ENCODE measurements around the gene SLC49A3. TPM values are rescaled to one million over a fixed set of nuclear protein-coding genes. Genes with fewer than 3 reads are reported as not detected.

SLC49A3 gene
- total RNA-seq, 1 donor: 3.9 TPM

GRCh38 chr4:633406-633805 is 55.5 kb downstream of the SLC49A3 start:
- no peak for TF ChIP-seq CTCF (IDR thresholded peaks at IDR 0.05; ENCODE audit: insufficient read depth, low read depth, low read length)
- DNase-seq (ENCODE audit: low read depth): no peak

GRCh38 chr4:632926-633325 is 56.0 kb downstream of the SLC49A3 start:
- no peak for TF ChIP-seq CTCF (IDR thresholded peaks at IDR 0.05; ENCODE audit: insufficient read depth, low read depth, low read length)
- H3K4me3 ChIP-seq (ENCODE audit: low read depth, low read length): no peak overlapping the region
- DNase-seq (ENCODE audit: low read depth): no peak

More at GRCh38 chr4:633406-633805, 55.5 kb downstream of the SLC49A3 start:
- H3K4me3 ChIP-seq (ENCODE audit: low read depth, low read length): no peak overlapping the region

- no peak overlapping the region for H3K4me3 ChIP-seq (ENCODE audit: low read depth, low read length)
- DNase-seq (ENCODE audit: low read depth): no peak
- no peak for TF ChIP-seq CTCF (IDR thresholded peaks at IDR 0.05; ENCODE audit: insufficient read depth, low read depth, low read length)
These were observed 56.7 kb downstream of the SLC49A3 start for GRCh38 chr4:632196-632790.

Other genes with a start within 250 kb of the SLC49A3 start
- 14.8 and 16.4 TPM in 2 replicates for gene ZNF721, start 190.0 kb downstream of the SLC49A3 start, total RNA-seq
- 39.3 and 47.9 TPM in 2 replicates for gene PIGG, start 189.9 kb downstream of the SLC49A3 start, total RNA-seq
- not detected in 2 replicates for gene TMEM271, start 112.9 kb downstream of the SLC49A3 start, total RNA-seq
- gene PDE6B, start 63.6 kb downstream of the SLC49A3 start, total RNA-seq: under 0.01 TPM in 1 of 2 replicates, not detected in the other
- gene ATP5ME, start 14.9 kb downstream of the SLC49A3 start, total RNA-seq: 72.5 and 106 TPM in 2 replicates
- 9.1 and 14.2 TPM in 2 replicates for gene MYL5, start 14.6 kb downstream of the SLC49A3 start, total RNA-seq
- gene PCGF3, start 16.7 kb upstream of the SLC49A3 start, total RNA-seq: 36.7 and 40.6 TPM in 2 replicates
- gene CPLX1, start 137.0 kb upstream of the SLC49A3 start, total RNA-seq: not detected in 2 replicates
- gene GAK, start 243.2 kb upstream of the SLC49A3 start, total RNA-seq: 44.0 and 68.0 TPM in 2 replicates
- gene TMEM175, start 243.3 kb upstream of the SLC49A3 start, total RNA-seq: 8.2 and 10.3 TPM in 2 replicates

Data from fibroblast of villous mesenchyme (primary cell).